ENCODE results near the gene DKC1.

Gene DKC1

DNA sequence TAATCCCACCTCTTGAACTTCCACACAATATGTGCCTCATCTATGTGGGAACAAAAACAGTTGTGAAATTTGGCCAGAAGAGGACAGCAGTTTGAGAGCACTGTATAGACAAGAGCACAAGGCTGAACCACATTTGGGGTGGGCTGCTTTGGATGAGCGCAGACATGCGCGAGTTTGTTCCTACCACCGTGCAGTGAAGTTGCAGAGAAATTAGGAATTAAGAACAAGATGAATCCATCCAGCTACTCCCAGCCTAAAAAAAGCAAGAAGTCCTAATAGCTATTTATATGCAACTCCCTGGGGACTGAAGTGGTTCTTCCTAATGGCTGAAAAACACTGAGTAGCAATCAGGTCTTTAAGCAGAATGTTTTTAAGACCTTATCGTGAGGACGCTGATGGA is 12.8 kb upstream of the DKC1 start:
- POLR2A ChIA-PET = interaction anchor here (0.9 to 4.2 kb wide), 2 partner anchors 13 to 56 kb away, joined by 3 to 22 read pairs; partner anchors contain the start of gene DKC1
- Histone ChIP-seq H3K4me3 (ENCODE audit: low read depth, low read length) (no peak overlapping the region), H3K9me3 (ENCODE audit: control insufficient read depth, insufficient read depth, low read depth, low read length) (no peaks in the 10 kb centered on the region), H3K36me3 (ENCODE audit: control insufficient read depth in 2 of 2, insufficient read depth in 1 of 2, low read length in 2 of 2) (no peaks in the 10 kb centered on the region), H3K4me1 (ENCODE audit: control insufficient read depth, insufficient read depth, low read length) (no peaks in the 10 kb centered on the region), H3K27ac (ENCODE audit: extremely low read depth, low read depth, low read length) (no peak overlapping the region)
- no peak for TF ChIP-seq ZNF174 (tag by site-specific recombination; IDR thresholded peaks at IDR 0.05)
- TF ChIP-seq, protein P1, sequence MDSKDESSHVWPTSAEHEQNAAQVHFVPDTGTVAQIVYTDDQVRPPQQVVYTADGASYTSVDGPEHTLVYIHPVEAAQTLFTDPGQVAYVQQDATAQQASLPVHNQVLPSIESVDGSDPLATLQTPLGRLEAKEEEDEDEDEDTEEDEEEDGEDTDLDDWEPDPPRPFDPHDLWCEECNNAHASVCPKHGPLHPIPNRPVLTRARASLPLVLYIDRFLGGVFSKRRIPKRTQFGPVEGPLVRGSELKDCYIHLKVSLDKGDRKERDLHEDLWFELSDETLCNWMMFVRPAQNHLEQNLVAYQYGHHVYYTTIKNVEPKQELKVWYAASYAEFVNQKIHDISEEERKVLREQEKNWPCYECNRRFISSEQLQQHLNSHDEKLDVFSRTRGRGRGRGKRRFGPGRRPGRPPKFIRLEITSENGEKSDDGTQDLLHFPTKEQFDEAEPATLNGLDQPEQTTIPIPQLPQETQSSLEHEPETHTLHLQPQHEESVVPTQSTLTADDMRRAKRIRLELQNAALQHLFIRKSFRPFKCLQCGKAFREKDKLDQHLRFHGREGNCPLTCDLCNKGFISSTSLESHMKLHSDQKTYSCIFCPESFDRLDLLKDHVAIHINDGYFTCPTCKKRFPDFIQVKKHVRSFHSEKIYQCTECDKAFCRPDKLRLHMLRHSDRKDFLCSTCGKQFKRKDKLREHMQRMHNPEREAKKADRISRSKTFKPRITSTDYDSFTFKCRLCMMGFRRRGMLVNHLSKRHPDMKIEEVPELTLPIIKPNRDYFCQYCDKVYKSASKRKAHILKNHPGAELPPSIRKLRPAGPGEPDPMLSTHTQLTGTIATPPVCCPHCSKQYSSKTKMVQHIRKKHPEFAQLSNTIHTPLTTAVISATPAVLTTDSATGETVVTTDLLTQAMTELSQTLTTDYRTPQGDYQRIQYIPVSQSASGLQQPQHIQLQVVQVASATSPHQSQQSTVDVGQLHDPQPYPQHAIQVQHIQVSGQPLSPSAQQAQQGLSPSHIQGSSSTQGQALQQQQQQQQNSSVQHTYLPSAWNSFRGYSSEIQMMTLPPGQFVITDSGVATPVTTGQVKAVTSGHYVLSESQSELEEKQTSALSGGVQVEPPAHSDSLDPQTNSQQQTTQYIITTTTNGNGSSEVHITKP (tag by site-specific recombination; IDR thresholded peaks at IDR 0.05) = peak; percentile 91
- CTCF ChIA-PET = interaction anchor here (0.8 to 4.0 kb wide), 13 partner anchors 9 to 425 kb away, joined by 3 to 50 read pairs (median 5); partner anchors contain the start of genes DKC1 and SMIM9

DNA sequence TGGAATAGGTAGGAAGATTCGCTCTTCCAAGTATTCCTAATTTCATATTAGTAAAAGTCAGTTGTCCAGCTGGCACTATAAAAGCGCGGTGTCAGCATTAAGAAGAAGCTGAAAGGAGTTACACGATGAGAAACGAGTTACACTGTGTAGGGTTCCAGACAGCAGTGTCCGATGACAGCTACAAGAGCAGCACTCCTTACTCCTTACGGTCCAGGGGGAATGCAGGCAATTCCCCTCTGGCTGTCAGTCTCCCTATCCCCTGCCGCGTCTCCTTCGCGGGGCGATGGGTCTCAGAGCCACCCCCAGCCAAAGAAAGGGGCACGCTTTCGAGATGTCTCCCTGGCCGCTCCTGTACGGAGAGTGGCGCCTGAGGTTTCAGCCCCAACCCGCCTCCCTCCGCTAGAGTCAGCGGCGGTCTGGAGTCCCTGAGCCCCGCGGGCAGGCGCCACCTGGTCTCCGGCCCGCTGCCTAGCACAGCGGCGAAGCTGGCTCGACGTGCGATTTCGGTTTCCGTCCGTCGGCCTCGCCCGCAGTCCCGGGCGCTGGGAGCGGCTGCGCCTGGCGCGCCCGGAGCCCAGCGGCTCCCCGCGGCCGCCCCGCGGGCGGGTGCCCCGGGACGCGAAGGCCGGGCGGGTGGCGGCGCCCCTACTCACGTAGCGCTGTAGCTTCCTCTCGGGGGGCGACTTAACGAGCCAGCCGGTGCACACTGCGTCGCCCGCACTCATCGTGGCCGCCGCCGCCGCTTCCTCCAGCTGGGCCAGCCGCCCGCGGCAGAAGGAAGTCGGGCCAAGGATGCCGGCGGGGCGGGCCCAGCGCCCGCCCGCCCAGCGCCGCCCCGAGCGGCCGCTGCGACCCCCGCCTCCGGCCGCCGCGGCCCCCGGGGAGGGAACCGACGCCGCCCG is 12.1 kb upstream of the DKC1 start, which contains the start of gene GAB3:
Gene GAB3, minus strand, starts transcription at position 777 of the 902 bp plus-strand sequence. Its CDS starts 52 bp downstream, at position 725.
- TF ChIP-seq ZNF549 (tag by site-specific recombination; IDR thresholded peaks at IDR 0.05) (no peak), ZNF670 (tag by site-specific recombination; IDR thresholded peaks at IDR 0.05; ENCODE audit: low read depth) (no peak), ZBTB8A (tag by site-specific recombination; IDR thresholded peaks at IDR 0.05) (peak; percentile 64), ZNF600 (tag by site-specific recombination; IDR thresholded peaks at IDR 0.05) (peak; percentile 51), ZNF777 (tag by site-specific recombination; IDR thresholded peaks at IDR 0.05; ENCODE audit: borderline replicate concordance) (peak; percentile 61; the same call in 1 of the 2 replicates), OVOL3 (tag by site-specific recombination; IDR thresholded peaks at IDR 0.05) (no peak), ZBTB20 (tag by site-specific recombination; IDR thresholded peaks at IDR 0.05) (peak; percentile 34; the same call in 1 of the 2 replicates), ZNF341 (tag by site-specific recombination; IDR thresholded peaks at IDR 0.05; ENCODE audit: low read depth) (peak; percentile 83), ZNF529 (tag by site-specific recombination; IDR thresholded peaks at IDR 0.05; ENCODE audit: insufficient replicate concordance) (no peak), ZNF707 (tag by site-specific recombination; IDR thresholded peaks at IDR 0.05) (no peak), ZBTB17 (tag by site-specific recombination; IDR thresholded peaks at IDR 0.05) (peak; percentile 79), ZIC2 (tag by site-specific recombination; IDR thresholded peaks at IDR 0.05) (0 out of 2 replicates have a peak, but pooled peaks have one; percentile 10), ZNF211 (tag by site-specific recombination; IDR thresholded peaks at IDR 0.05; ENCODE audit: low read depth) (no peak)
- TF ChIP-seq, protein P2, sequence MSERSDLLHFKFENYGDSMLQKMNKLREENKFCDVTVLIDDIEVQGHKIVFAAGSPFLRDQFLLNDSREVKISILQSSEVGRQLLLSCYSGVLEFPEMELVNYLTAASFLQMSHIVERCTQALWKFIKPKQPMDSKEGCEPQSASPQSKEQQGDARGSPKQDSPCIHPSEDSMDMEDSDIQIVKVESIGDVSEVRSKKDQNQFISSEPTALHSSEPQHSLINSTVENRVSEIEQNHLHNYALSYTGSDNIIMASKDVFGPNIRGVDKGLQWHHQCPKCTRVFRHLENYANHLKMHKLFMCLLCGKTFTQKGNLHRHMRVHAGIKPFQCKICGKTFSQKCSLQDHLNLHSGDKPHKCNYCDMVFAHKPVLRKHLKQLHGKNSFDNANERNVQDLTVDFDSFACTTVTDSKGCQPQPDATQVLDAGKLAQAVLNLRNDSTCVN (tag by site-specific recombination; optimal IDR thresholded peaks at IDR 0.05) = peak; percentile 41
- TF ChIP-seq, protein P3, sequence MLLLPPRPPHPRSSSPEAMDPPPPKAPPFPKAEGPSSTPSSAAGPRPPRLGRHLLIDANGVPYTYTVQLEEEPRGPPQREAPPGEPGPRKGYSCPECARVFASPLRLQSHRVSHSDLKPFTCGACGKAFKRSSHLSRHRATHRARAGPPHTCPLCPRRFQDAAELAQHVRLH (tag by site-specific recombination; IDR thresholded peaks at IDR 0.05) = no peak
- TF ChIP-seq, protein P4, sequence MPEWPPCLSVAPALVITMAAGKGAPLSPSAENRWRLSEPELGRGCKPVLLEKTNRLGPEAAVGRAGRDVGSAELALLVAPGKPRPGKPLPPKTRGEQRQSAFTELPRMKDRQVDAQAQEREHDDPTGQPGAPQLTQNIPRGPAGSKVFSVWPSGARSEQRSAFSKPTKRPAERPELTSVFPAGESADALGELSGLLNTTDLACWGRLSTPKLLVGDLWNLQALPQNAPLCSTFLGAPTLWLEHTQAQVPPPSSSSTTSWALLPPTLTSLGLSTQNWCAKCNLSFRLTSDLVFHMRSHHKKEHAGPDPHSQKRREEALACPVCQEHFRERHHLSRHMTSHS (tag by site-specific recombination; IDR thresholded peaks at IDR 0.05) = no peak
- CTCF ChIA-PET = interaction anchor here (0.7 to 4.0 kb wide), 7 partner anchors 9 to 157 kb away, joined by 3 to 46 read pairs (median 9); partner anchors contain the start of gene DKC1
- H3K4me1 ChIP-seq (ENCODE audit: control insufficient read depth, insufficient read depth, low read length) = no peaks in the 10 kb centered on the region

More for the DNA sequence above, 12.1 kb upstream of the DKC1 start, which contains the start of gene GAB3:
- H3K9me3 ChIP-seq (ENCODE audit: control insufficient read depth, insufficient read depth, low read depth, low read length) = no peaks in the 10 kb centered on the region
- POLR2A ChIA-PET = interaction anchor here (0.6 to 4.2 kb wide), 3 partner anchors 12 to 55 kb away, joined by 3 to 22 read pairs (median 5); partner anchors contain the start of gene DKC1
- no peaks in the 10 kb centered on the region for H3K36me3 ChIP-seq (ENCODE audit: control insufficient read depth in 2 of 2, insufficient read depth in 1 of 2, low read length in 2 of 2)
- no peak within 1 kb of the TSS for H3K27ac ChIP-seq (ENCODE audit: extremely low read depth, low read depth, low read length)
- peak within 1 kb of the TSS; percentile 30 for H3K4me3 ChIP-seq (ENCODE audit: low read depth, low read length)
